Posterior cingulate gyrus (tissue), 11 donors: ENCODE data around the gene ITPR2.

Experiments
- DNase-seq, 10 donors: peaks; one replicate each; pipeline versions ENCODE4 v3.0.0 to v3.0.0-alpha.2; 2020 to 2021; ENCODE audit warnings: mixed read lengths in 3 of 10
- intact Hi-C: fragments of 100-400 bp; cut with DNase I; formaldehyde crosslinking; loops from one replicate; pipeline ENCODE4 v1.15.1; 2023

Gene ITPR2

GRCh38 chr12:26389343-26389742, 443.7 kb downstream of the ITPR2 start:
- intact Hi-C loops = no loop called here
- no peak for DNase-seq

- intact Hi-C loops = no loop called here
- DNase-seq = no peak
Observed at GRCh38 chr12:26384536-26384935, 448.5 kb downstream of the ITPR2 start.

- DNase-seq = no peak
- intact Hi-C loops = no loop called here
Observed at GRCh38 chr12:26383041-26383440, 450.0 kb downstream of the ITPR2 start.

GRCh38 chr12:26380897-26381296, 452.1 kb downstream of the ITPR2 start:
- no peak for DNase-seq

GRCh38 chr12:26379777-26380467, 453.1 kb downstream of the ITPR2 start:
- DNase-seq = no peak
- intact Hi-C loops = loop anchor here (10.0 kb wide), 1 partner anchor 285 kb away; no protein-coding TSS in a partner anchor

More at GRCh38 chr12:26380897-26381296, 452.1 kb downstream of the ITPR2 start:
- intact Hi-C loops = no loop called here

GRCh38 chr12:26378711-26379110, 454.3 kb downstream of the ITPR2 start:
- DNase-seq = no peak
- intact Hi-C loops = loop anchor here (10.0 kb wide), 1 partner anchor 284 kb away; no protein-coding TSS in a partner anchor

- intact Hi-C loops = loop anchor here (5.0 to 10.0 kb wide), 2 partner anchors 277 to 280 kb away; no protein-coding TSS in a partner anchor
- DNase-seq = no peak
Observed at GRCh38 chr12:26374934-26375680, 457.9 kb downstream of the ITPR2 start.

GRCh38 chr12:26373606-26374495, 459.1 kb downstream of the ITPR2 start:
- DNase-seq = no peak
- intact Hi-C loops = loop anchor here (5.0 to 10.0 kb wide), 2 partner anchors 278 to 279 kb away; no protein-coding TSS in a partner anchor

GRCh38 chr12:26372866-26373265, 460.1 kb downstream of the ITPR2 start:
- DNase-seq = no peak
- intact Hi-C loops = loop anchor here (5.0 to 10.0 kb wide), 2 partner anchors 278 to 279 kb away; no protein-coding TSS in a partner anchor

- DNase-seq = peak in 1 of 10 donors; percentile 26
Observed at GRCh38 chr12:26370098-26370497, 462.9 kb downstream of the ITPR2 start.

GRCh38 chr12:26369588-26369987, 463.4 kb downstream of the ITPR2 start:
- no peak for DNase-seq
- intact Hi-C loops = no loop called here

More at GRCh38 chr12:26370098-26370497, 462.9 kb downstream of the ITPR2 start:
- intact Hi-C loops = loop anchor here (5.0 to 10.0 kb wide), 2 partner anchors 275 to 282 kb away; no protein-coding TSS in a partner anchor

GRCh38 chr12:26367991-26368730, 464.8 kb downstream of the ITPR2 start:
- intact Hi-C loops = no loop called here

GRCh38 chr12:26361964-26362363, 471.0 kb downstream of the ITPR2 start:
- DNase-seq = no peak

More at GRCh38 chr12:26367991-26368730, 464.8 kb downstream of the ITPR2 start:
- DNase-seq = no peak

GRCh38 chr12:26360062-26360461, 472.9 kb downstream of the ITPR2 start:
- DNase-seq = no peak
- intact Hi-C loops = no loop called here

More at GRCh38 chr12:26361964-26362363, 471.0 kb downstream of the ITPR2 start:
- intact Hi-C loops = no loop called here

- no peak for DNase-seq
- intact Hi-C loops = no loop called here
Observed at GRCh38 chr12:26359576-26359975, 473.4 kb downstream of the ITPR2 start.

GRCh38 chr12:26358651-26359050, 474.3 kb downstream of the ITPR2 start:
- DNase-seq = no peak
- intact Hi-C loops = no loop called here

GRCh38 chr12:26347300-26347699, 485.7 kb downstream of the ITPR2 start:
- intact Hi-C loops = no loop called here
- no peak for DNase-seq

GRCh38 chr12:26346736-26347135, 486.3 kb downstream of the ITPR2 start:
- no peak for DNase-seq
- intact Hi-C loops = no loop called here

- intact Hi-C loops = no loop called here
- DNase-seq = no peak
Observed at GRCh38 chr12:26345471-26346003, 487.5 kb downstream of the ITPR2 start.
